Stimulated activated CD8-positive, alpha-beta memory T cell treated with anti-CD3 and anti-CD28 coated beads, Interleukin-4, amount 100 ng/mL, for 4 hours (primary cell): ENCODE results near the gene TTBK2.

Source experiments
- DNase-seq, 2 donors: peaks; one replicate each; pipeline ENCODE4 v3.0.0-alpha.2; 2020; ENCODE audit warnings: low read depth in 2 of 2, low spot score in 1 of 2

Gene TTBK2

DNA sequence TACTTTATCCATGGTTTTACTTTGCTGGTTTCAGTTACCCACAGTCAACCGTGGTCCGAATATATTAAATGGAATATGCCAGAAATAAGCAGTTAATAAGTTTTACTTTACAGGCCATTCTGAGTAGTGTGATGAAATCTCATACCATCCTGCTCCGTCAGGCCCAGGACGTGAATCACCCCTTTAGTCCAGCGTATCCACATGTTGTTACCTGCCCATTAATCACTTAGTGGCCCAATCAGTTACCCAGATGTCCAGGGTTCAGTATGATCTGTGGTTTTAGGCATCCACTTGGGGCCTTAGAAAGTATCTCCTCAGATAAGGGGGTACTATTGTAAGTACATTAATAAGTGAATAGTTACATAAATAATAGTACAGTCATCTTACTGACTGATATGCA, 88.0 kb downstream of the TTBK2 start:
- DNase-seq, result no peak

DNA sequence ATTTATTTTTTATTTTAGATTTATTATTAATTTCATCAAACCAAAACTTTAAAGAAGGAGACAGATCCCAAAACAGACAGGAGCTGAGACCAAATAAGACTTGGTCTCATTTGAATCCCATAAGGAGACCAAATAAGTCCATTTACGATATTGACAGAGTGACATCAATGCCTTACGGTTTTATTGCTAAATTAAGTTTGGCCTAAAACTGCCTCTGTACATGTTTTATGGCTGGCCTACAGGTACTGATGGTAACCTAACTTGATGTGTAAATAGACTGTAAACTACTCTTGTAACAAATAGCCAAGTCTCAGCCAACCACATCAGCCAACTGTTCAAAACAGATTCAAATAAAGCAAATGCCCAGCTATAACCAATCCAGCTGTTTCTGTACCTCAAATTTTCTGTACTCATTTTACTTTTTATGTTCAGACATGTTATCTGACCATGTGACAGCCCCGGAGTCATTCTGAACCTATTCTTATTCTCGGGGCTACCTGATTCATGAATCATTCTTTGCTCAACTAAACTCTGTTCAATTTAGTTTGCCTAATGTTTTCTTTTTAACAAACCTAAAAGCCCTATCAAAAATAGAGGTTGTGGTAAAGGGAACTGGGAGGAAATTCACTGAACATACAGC, 94.2 kb downstream of the TTBK2 start:
- no peak for DNase-seq

DNA sequence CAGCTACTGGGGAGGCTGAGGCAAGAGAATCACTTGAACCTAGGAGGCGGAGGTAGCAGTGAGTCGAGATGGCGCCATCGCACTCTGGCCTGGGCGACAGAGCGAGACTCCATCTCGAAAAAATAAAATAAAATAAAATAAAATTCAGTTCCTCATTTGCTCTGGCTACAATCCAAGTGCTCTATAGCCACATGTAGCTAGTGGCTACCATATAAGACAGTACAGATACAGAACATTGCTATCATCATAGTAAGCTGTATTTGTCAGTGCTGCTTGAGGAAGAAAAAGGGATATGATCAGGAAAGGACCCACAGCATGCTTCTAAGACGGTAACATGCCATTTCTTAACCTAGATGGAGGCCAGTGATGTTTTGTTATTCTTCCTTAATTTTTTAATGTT, 95.0 kb downstream of the TTBK2 start:
- DNase-seq, result no peak

DNA sequence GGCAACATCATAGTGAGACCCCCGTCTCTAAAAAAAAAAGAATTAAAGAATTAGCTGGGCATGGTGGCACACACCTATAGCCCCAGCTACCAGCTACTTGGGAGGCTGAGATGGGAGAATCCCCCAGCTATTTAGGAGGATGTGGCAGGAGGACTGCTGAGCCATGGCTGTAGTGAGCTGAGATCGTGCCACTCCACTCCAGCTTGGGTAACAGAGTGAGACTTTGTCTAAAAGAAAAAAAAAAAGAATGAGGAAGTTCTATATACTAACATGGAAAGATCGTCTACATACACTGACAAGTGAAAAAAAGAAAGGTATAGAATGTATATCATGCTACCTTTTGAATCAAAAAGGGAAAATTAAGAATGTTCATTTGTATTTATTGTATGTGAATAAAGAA, 99.8 kb downstream of the TTBK2 start:
- no peak for DNase-seq

DNA sequence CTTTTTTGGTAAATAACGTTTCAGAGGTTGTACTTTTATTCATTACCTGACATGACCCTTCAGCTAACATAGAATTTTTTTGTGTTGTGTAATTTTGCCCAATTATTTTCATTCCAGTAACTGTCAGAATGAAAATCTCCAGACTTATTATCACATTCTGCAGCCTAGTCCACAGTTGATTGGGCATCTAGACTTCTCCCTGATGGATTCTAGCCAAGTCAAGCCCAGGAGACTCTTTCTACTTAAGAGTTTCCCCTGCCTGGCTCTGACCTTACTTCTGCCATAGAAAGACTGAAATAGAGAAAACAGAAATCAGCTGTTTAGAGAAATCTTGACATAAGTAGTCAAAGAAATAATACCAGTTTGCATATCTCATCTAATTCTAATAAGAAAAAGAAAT, 100.8 kb downstream of the TTBK2 start:
- DNase-seq, result no peak

DNA sequence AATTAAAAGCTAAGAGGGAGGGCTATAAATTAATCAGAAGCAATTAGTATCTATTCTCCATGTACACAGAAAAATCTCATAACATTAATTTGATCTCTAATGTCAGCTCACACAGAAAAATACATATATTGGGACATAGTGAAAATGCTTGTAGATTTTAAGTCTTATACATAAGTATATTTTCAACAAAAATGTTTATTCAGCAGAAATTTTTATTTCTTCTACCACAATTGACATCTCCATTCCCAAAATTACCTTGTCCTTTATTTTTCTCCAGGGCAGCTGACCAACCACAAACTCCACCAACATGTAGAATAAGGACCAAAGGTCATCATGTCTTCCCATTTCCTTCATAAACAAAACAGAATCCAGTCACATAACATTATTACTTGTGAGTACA, 109.1 kb downstream of the TTBK2 start:
- DNase-seq, result no peak

DNA sequence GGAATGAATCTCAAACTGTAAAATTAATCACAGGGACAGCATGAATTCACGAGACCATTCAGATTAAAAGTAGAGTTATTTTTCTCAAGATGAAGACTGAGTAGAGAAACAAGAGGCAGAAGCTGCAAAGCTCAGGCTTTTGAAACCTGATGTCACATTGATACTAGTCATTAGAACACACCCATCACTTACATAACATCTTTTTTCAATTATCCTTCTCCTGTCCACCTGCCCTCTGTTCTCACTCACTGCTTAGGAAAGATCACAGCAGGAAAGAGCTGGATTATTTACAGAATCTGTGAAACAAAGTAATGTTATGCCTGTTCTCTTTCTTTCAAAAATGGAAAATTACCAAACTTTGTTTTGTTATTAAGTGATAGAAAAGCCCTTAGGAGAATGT, 111.7 kb downstream of the TTBK2 start:
- no peak for DNase-seq

DNA sequence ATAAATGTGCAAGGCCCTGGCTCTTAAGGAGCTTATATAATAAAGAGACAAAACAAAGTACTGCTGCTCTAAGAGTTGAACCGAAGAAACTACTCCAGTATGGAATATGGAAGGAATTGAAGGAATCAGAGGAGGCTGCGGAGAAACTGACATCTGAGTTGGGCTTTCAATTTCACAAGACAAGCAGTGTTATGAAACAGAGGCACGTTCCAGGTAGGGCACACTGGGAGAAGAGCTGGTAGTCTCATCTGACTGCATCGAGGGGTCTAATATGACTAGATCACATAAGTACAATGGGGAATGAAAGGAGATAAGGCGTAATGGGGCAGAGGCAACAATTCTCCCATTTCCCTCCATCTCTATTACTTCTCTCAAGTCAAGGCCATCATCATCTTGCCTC, 115.3 kb downstream of the TTBK2 start:
- DNase-seq, result no peak

DNA sequence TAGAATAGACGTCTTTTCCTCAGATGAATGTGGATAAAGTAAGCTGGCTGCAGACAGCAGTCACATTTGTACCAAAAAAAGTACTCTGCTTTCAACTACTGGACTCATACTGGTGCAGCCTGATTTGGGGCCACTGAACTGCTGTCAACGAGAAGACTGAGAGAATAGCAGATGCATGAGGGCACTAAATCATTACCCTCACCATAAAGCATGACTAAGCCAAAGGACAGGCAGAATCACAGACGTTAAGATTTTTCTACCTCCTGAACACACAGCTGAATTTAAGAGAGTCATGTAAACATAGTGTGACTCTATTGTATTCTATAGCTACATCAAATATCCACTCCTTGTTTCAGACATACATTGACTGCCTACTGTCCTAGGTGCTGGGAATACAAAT, 115.8 kb downstream of the TTBK2 start:
- no peak for DNase-seq

DNA sequence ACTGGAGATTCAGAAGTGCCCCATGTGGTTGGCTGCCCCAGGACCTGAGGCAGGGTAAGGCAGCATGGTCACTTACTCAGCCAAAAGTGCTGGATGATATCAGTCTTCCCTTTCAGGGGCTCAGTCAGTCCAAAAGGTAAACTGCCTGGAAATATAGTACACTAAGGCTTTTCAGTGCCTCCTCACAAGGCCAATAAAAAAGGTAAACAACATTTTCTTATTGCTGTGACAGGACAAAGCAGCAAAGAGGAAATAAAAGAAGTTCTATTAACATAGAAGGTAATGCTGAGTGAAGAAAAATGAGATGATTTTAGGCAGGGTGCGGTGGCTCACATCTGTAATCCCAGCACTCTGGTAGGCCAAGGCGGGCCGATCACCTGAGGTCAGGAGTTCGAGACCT, 117.1 kb downstream of the TTBK2 start:
- no peak for DNase-seq

DNA sequence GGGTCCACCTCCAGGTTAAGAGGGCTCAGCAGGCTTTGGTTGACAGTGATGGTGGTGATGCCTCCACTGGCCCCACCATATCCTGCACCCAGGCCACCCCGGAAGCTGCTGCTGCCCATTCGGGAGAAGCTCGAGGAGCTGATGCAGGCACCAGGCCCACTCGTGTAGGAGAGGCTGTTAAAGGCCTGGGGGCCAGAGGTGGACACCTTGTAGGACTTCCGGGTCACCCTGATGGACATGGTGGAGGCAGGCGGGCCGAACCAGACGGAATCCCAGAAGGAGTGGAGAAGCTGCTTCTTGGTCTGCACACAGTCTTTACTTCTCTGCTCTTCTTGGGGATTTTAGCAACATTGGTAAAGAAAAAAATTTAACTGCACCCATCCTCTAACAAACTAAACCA, 118.4 kb downstream of the TTBK2 start:
- no peak for DNase-seq

DNA sequence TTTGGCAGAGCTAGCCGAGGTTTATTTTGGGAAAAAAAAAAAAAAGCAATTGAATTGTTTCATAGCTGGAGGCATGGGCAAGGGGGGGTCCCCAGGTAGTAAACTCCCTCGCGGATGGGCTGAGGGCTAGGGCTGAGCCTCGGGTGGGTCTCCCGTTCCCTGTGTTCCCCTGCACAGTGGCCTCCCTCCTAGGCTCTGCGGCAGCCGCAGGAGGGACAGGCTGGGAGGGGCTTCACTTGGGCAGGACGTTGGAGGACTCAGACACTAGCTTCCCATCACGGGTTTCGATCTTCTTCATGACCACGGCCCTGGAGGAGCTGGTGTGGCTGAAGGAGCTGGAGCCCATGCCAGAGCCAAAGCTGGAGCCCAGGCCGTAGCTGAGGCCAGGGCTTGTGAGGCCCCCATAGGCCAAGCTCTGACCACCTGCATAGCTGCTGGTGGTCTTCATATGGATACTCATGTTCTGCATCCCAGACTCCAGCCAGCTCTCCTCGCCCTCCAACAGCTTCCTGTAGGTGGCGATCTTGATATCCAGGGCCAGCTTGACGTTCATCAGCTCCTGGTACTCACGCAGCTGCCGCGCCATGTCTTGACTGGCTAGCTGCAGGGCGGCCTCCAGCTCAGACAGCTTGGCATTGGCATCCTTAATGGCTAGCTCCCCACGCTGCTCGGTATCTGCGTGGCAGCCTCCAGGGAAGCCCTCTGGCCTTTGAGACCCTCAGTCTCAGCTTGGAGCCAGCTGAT, 119.7 kb downstream of the TTBK2 start:
- DNase-seq, result no peak

DNA sequence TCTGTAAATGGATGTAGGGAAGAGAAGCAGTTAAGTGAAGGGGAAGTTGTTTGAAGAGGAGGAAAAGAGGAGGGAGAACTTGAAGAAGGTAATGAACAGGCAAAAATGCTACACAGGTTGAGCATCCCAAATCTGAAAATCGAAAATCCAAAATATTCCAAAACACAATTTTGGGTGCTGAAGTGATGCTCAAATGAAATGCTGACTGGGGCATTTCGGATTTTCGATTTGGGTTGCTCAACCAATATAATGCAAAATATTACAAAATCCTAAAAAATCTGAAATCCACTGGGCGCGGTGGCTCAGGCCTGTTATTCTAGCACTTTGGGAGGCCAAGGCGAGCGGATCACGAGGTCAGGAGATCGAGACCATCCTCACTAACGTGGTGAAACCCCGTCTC, 121.8 kb downstream of the TTBK2 start:
- no peak for DNase-seq

DNA sequence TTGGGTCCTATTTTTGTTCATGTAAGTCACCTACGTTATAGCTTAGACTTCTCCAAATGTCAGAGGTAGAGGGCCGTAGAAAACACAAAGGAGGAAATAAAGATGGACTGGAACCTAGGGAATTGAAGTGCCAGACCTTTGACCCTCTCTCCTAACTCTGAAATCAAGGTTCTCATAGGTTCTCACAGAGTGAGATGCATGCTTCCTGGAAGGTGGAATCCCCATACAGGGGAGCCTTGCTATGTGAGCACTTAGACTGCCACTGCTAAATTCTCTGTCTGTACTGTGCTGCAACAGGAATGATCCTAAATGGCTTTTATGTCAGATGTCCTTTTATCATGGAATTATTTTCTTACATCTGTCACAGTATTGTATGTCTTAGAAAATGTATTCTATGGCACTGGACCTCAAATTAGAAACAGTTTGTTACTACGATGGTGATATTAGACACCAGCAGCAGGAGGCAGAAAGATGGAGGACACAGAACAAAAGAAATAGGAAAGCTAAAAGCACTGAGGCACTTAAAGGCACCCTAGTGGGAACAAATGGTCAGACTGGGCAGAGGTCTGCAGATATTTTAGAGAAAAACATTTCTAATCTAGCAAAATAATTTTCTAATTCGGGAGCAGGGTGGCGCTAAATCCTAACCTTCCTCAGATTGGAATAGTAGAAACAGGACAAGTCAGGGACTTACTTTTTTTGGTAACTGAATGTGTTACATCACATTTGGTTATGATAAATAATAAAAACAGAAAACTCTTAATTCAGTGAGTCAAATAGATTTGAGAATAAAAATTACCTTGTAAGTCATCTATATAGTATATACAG, 123.4 kb downstream of the TTBK2 start:
- DNase-seq, result no peak

DNA sequence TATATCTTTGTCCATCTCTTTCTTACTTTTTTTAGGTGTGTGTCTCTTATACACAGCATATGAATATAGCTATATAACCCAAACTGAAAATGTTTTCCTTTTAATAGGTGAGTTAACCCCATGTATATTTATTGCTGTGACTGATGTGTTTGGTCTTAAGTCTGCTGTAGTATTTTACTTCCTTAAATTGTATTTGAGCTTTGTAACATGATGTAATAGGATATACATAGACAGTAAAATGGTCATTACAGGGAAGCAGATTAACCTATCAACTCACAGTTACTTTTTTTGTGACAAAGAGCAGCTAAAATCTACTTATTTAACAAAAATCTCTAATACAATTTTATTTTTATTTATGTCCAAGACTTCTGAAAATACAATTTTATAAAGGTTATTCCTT, 131.9 kb downstream of the TTBK2 start:
- DNase-seq, result no peak

DNA sequence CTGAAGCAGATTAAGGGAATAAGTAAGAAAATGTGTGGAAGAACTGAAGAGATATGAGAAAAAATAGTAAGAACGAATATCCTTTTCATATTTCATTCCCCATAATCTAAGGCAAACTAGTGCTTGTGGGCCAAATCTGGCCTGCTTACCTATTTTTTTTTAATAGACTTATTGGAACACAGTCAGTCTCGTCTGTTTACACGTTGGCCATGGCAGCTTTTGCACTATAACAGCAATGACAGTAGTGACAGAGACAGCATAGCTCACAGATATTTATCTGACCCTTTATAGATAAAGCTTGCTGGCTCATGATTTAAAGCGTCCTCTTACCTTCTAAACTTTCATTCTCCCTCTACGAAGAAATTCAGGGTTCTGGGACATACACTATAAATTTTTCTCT, 133.6 kb downstream of the TTBK2 start:
- DNase-seq, result no peak

DNA sequence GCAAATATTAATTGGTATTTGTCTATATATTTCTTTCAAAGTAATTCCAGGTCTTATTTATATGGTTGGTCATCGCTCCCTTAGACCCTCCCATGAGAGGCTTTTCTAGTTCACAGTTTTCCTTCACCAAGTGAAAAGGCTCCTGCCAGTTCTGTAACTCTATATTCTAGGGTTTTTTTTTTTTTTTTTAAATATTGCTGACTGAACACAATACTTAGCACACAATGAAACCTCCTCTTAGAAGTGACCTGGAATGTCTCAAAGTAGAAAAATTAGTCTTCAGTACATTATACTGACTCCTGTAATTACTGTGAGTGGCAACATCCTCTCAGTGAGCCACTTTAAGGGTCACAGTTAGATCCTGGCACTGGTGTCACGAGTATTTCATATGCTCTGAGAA, 135.0 kb downstream of the TTBK2 start:
- DNase-seq, result no peak

DNA sequence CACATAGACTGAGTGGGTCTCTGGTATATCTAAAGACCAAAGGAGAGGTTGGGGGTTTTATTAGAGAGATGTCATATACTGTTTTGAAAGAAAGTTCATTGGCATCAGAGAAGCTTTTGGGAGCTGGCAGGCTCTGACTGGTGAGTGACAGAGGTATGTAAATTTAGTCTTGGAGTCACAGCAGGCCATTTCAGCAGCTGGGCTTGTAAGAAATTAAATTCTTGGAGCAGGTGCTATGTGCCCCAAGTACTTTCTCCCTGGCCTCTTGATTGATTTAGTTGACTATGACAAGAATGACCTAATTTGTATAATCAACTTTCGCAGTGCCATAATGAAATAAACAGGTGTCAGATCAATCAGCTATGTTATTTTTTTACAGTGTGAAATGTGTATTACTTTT, 135.9 kb downstream of the TTBK2 start:
- no peak for DNase-seq

DNA sequence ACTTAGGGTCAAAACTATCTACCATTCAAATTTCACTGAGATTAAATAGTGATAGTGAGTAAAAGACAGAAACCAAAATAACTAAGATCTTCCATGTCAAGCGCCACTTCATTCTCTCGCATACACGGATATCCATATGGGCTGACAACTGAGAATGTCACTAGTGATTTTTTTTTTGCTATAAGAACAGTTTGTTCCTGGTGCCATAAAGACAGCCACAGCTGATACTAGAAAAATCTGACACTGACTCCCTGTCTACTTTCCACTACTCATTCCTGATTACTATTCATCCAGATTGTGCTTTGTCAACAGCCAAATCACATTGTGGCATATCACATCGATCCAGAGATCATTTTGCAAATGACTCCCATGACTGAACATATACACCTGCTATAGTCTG, 137.9 kb downstream of the TTBK2 start:
- no peak for DNase-seq

DNA sequence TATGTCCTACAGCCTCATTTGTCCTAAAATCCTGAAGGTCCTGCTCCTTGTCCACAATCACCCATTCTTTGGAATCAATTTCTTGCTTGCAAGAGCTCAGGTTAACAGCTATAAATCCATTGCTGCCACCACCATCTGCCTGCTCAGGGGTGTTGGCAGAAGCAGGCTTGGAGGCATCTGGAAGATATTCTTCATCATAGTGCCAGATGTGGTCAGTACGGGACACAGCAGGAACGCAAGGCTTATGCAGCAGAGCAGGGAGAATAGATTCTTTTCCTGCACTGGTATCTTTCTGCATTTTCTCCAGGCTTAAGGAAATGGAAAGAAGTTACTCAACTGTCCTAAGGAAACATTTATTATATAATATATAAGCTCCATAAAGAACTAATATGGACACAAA, 145.2 kb downstream of the TTBK2 start:
- DNase-seq, result no peak

DNA sequence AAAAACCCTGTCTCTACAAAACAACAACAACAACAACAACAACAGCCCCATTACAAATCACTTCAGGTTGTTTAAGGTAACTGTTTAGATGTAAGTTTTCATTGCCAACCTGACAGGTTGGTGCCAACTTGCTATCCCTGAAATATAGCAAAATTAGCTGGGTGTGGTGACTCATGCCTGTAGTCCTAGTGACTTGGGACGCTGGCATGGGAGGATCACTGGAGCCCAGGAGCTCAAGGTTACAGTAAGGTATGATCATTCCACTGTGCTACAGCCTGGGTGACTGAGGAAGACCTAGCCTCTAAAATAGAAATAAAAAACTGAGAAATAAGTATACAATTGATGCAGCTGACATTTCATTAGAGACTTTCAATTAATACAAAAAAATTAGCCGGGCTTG, 147.7 kb downstream of the TTBK2 start:
- no peak for DNase-seq

DNA sequence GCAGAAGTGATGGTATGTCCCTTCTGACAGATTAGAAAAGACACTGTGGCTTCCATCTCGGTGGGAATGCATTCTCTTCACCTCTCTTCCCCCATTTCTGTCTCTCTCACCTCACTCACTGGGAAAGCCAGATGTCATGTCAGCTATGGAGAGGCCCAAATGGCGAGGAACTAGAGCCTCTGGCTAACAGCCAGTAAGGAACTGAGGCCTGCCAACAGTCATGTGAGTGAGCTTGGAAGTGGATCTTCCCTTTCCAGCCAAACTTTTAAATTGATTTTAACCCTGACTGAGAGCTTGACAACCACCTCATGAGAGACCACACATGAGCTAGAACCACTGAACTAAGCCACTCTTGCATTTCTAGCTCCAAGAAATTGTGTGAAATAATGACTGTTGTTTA, 148.4 kb downstream of the TTBK2 start:
- DNase-seq, result no peak
